GM06990 (cell line): ENCODE data around the gene CCDC169.

Experiments
- DNase-seq: peaks from one replicate; pipeline ENCODE4 v3.0.0-alpha.2; 2011; ENCODE audit not compliant: insufficient read length; ENCODE audit errors: extremely low read depth
- H3K27me3 ChIP-seq: replicated peaks from 2 replicates; pipeline ENCODE4 v1.6.0; 2011; ENCODE audit warnings: low read length; ENCODE audit not compliant: control insufficient read depth, insufficient read depth
- H3K36me3 ChIP-seq: 2 replicates; pipeline ENCODE4 v1.5.1; 2011; ENCODE audit warnings: low read length; ENCODE audit not compliant: control insufficient read depth, insufficient read depth
- H3K4me3 ChIP-seq: replicated peaks from 2 replicates; pipeline ENCODE4 v1.5.1; 2011; ENCODE audit warnings: low read depth, mild to moderate bottlenecking, control low read depth, low read length
- TF ChIP-seq, protein P1 (sequence below): IDR thresholded peaks from 2 replicates; pipeline ENCODE4 v1.5.1; 2011; ENCODE audit warnings: low read length, control low read depth, mild to moderate bottlenecking, inconsistent platforms; ENCODE audit not compliant: insufficient read depth, poor library complexity, severe bottlenecking

The CCDC169 gene

DNA sequence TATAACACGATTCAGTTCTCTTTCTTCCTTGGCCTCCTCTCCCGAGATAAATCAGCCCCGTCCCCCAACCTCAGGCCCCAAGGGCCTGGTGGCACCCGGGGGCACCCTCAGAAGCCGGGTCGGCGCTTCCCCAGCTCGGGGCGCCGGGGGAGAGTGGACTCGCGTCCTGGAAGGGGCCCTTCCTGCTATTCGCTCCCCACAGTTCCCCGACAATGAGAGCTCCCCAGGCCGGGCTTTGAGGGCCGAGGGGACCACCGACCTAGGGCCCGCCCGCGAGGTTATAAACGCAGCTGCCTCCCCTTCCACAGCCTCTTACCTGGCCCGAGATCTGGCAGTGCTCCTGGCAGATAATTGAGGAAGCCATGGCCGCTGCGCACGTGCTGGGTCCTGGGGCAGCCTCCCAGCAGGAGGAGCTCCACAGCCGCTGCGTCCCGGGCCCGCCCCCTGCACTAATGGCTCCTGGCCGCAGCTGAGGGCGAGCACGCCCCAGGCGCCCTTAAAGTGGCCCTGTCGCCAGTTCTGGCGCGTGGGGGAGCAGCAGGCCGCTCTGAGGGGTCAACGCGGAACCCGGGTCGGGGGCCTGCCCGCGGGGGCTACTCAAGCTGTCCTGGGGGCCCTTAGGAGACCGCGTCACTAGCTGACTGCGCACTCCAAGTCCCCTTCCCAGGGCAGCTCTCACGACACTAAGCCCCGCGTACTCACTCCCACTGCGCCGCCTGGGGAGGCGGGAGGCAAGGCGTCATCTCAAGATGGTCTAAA lies 83.3 kb downstream of the CCDC169 start, which contains the start of gene SOHLH2:
Gene SOHLH2, minus strand, starts transcription at position 394 of the 759 bp plus-strand sequence. Its CDS starts 30 bp downstream, at position 364.
- Histone ChIP-seq H3K4me3 (no peak within 1 kb of the TSS), H3K36me3 (no peaks in the 10 kb centered on the region), H3K27me3 (no peaks in the 10 kb centered on the region)
- TF ChIP-seq, protein P1, sequence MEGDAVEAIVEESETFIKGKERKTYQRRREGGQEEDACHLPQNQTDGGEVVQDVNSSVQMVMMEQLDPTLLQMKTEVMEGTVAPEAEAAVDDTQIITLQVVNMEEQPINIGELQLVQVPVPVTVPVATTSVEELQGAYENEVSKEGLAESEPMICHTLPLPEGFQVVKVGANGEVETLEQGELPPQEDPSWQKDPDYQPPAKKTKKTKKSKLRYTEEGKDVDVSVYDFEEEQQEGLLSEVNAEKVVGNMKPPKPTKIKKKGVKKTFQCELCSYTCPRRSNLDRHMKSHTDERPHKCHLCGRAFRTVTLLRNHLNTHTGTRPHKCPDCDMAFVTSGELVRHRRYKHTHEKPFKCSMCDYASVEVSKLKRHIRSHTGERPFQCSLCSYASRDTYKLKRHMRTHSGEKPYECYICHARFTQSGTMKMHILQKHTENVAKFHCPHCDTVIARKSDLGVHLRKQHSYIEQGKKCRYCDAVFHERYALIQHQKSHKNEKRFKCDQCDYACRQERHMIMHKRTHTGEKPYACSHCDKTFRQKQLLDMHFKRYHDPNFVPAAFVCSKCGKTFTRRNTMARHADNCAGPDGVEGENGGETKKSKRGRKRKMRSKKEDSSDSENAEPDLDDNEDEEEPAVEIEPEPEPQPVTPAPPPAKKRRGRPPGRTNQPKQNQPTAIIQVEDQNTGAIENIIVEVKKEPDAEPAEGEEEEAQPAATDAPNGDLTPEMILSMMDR, result no peak
- peak; percentile 3 for DNase-seq

- TF ChIP-seq, protein P1, result no peak
- H3K4me3 ChIP-seq, result no peak overlapping the region
- H3K27me3 ChIP-seq, result no peaks in the 10 kb centered on the region
- H3K36me3 ChIP-seq, result no peaks in the 10 kb centered on the region
- no peak for DNase-seq
Measured at GRCh38 chr13:36212789-36213188, 84.8 kb downstream of the CCDC169 start.

DNA sequence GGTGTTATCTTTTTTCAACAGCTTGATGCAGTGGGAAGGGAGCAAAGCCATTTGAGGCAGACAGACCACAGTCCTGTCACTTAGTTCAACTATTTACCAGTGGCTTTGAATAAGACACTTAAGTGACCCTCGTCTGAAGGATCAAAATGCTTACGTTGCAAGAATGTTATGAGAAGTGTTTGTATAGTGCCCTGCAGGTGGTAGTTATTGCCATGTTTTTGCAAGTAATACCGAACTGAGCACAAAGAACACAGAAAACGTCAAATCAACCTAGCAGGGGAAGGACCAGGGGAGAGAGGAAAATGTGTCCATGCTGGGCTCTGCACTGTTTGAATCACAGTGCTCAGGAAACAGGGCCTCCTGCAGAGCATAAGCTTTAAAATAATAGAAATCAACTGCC lies 86.0 kb downstream of the CCDC169 start:
- no peaks in the 10 kb centered on the region for H3K27me3 ChIP-seq
- DNase-seq, result no peak
- no peaks in the 10 kb centered on the region for H3K36me3 ChIP-seq
- TF ChIP-seq, protein P1, result no peak
- H3K4me3 ChIP-seq, result no peak overlapping the region

DNA sequence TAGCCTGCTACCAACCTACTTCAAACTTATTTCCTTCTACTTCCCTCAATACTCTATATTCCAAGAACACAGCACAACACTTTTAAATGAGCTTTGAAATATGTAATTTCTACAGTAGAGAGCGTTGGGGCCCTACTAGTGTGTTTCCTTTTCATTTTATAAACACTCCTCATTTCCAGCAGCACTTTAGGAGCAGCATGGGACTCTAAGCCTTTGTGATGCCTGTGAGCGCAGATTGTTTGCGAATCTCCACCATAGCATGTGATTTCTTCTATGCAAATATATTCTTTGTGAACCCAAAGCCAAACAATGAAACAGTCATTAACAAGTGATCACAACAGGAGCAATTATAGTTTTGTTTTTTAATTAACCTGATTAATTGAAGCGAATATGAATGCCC lies 86.9 kb downstream of the CCDC169 start:
- Histone ChIP-seq H3K4me3 (no peak overlapping the region), H3K27me3 (no peaks in the 10 kb centered on the region), H3K36me3 (no peaks in the 10 kb centered on the region)
- TF ChIP-seq, protein P1, result no peak
- DNase-seq, result no peak

GRCh38 chr13:36207672-36208071 lies 89.9 kb downstream of the CCDC169 start:
- DNase-seq, result no peak
- TF ChIP-seq, protein P1, result no peak
- Histone ChIP-seq H3K36me3 (no peaks in the 10 kb centered on the region), H3K27me3 (no peaks in the 10 kb centered on the region), H3K4me3 (no peak overlapping the region)
